Left forelimb (tissue), 1 donor: Measurements from ENCODE around the gene CTSF.
"Not testable (repeated sequence)": the region's sequence is repeated elsewhere in the genome, so short reads cannot be mapped to it uniquely, and the experiment has no call there.

Experiments
- DNase-seq: peaks from one replicate; pipeline ENCODE4 v3.0.0-alpha.2; 2018; ENCODE audit warnings: low spot score

CTSF gene

GRCh38 chr11:66568124-66568916, at the start of gene CTSF:
TSS of gene CTSF (minus strand) at chr11:66568606. CDS start at chr11:66568486, 120 bp downstream.
- no peak for DNase-seq

- DNase-seq, result no peak
These were observed 48.9 kb upstream of the CTSF start for GRCh38 chr11:66617155-66617834.

GRCh38 chr11:66616379-66617154, 48.2 kb upstream of the CTSF start, which contains the start of gene RBM14:
TSS of gene RBM14 (plus strand) at chr11:66616630. CDS start at chr11:66616721, 91 bp downstream.
- DNase-seq, result peak; percentile 99

GRCh38 chr11:66614073-66614472, 45.7 kb upstream of the CTSF start:
- no peak for DNase-seq

GRCh38 chr11:66612458-66612857, 44.1 kb upstream of the CTSF start:
- no peak for DNase-seq

- no peak for DNase-seq
These were observed 41.6 kb upstream of the CTSF start for GRCh38 chr11:66609721-66610617.

- DNase-seq, result peak; percentile 74
These were observed 38.9 kb upstream of the CTSF start for GRCh38 chr11:66607126-66607834.

GRCh38 chr11:66606608-66607007, 38.2 kb upstream of the CTSF start:
- DNase-seq, result not testable (repeated sequence)

- no peak for DNase-seq
These were observed 35.7 kb upstream of the CTSF start for GRCh38 chr11:66604155-66604554.

GRCh38 chr11:66603072-66603471, 34.7 kb upstream of the CTSF start:
- DNase-seq, result no peak

GRCh38 chr11:66600631-66601233, 32.3 kb upstream of the CTSF start:
- no peak for DNase-seq

GRCh38 chr11:66600219-66600618, 31.8 kb upstream of the CTSF start:
- DNase-seq, result no peak

- no peak for DNase-seq
These were observed 30.6 kb upstream of the CTSF start for GRCh38 chr11:66598993-66599392.

GRCh38 chr11:66595245-66595904, 27.0 kb upstream of the CTSF start:
- DNase-seq, result no peak

GRCh38 chr11:66593650-66594049, 25.2 kb upstream of the CTSF start:
- DNase-seq, result no peak

- DNase-seq, result no peak
These were observed 24.9 kb upstream of the CTSF start for GRCh38 chr11:66593303-66593635.

- peak; percentile 98 for DNase-seq
These were observed 24.3 kb upstream of the CTSF start, which contains the start of the genes CCDC87 and CCS for GRCh38 chr11:66592457-66593302. TSS of gene CCDC87 (minus strand) at chr11:66593063. CDS start at chr11:66593015, 48 bp downstream. TSS of gene CCS (plus strand) at chr11:66593185. CDS start at chr11:66593262, 77 bp downstream.

- no peak for DNase-seq
These were observed 22.8 kb upstream of the CTSF start for GRCh38 chr11:66591175-66591574.
